Hepatocyte (in vitro differentiated cells): Measurements from ENCODE around the gene CCDC201. TPM values are rescaled to one million over a fixed set of nuclear protein-coding genes. Genes with fewer than 3 reads are reported as not detected.

ENCODE experiments used
- DNase-seq: peaks from one replicate; pipeline ENCODE4 v3.0.0-alpha.2; 2016; ENCODE audit warnings: low spot score
- H2AFZ ChIP-seq: fragments of 200-600 bp; sonication (generic); 2 replicates; pipeline ENCODE4 v1.6.0; 2016; ENCODE audit warnings: antibody characterized with exemption, mild to moderate bottlenecking
- H3K27ac ChIP-seq: fragments of 200-600 bp; sonication (generic); 2 replicates; pipeline ENCODE4 v1.5.1; 2016; ENCODE audit warnings: mild to moderate bottlenecking
- H3K27me3 ChIP-seq: fragments of 200-600 bp; sonication (generic); 2 replicates; pipeline ENCODE4 v1.6.1; 2016
- H3K36me3 ChIP-seq: fragments of 200-600 bp; sonication (generic); replicated peaks from 2 replicates; pipeline ENCODE4 v1.5.1; 2016; ENCODE audit warnings: low read depth; ENCODE audit not compliant: insufficient read depth
- H3K4me1 ChIP-seq: fragments of 200-600 bp; sonication (generic); 2 replicates; pipeline ENCODE4 v1.5.1; 2016; ENCODE audit warnings: mild to moderate bottlenecking, moderate library complexity; ENCODE audit not compliant: insufficient read depth
- H3K4me2 ChIP-seq: fragments of 200-600 bp; sonication (generic); 2 replicates; pipeline ENCODE4 v1.6.0; 2016
- H3K4me3 ChIP-seq: fragments of 200-600 bp; sonication (generic); 2 replicates; pipeline ENCODE4 v1.5.1; 2016; ENCODE audit warnings: mild to moderate bottlenecking
- H3K79me2 ChIP-seq: fragments of 200-600 bp; sonication (generic); 2 replicates; pipeline ENCODE4 v1.6.0; 2017; ENCODE audit warnings: mild to moderate bottlenecking
- H3K9me2 ChIP-seq: fragments of 200-600 bp; sonication (generic); replicated peaks from 2 replicates; pipeline ENCODE4 v1.6.0; 2017; ENCODE audit warnings: mild to moderate bottlenecking; ENCODE audit not compliant: insufficient read depth
- H3K9me3 ChIP-seq: fragments of 200-600 bp; sonication (generic); 2 replicates; pipeline ENCODE4 v1.5.1; 2016; ENCODE audit warnings: low read depth, mild to moderate bottlenecking
- H4K20me1 ChIP-seq: fragments of 200-600 bp; sonication (generic); 2 replicates; pipeline ENCODE4 v1.6.0; 2016; ENCODE audit warnings: mild to moderate bottlenecking; ENCODE audit not compliant: insufficient read depth, poor library complexity, severe bottlenecking
- CTCF ChIP-seq: fragments of 200-600 bp; sonication (generic); IDR thresholded peaks from 2 replicates; pipeline ENCODE4 v1.5.1; 2016; ENCODE audit warnings: antibody characterized with exemption, mild to moderate bottlenecking; ENCODE audit not compliant: poor library complexity
- EZH2 ChIP-seq: fragments of 200-600 bp; sonication (generic); IDR thresholded peaks from 2 replicates; pipeline ENCODE4 v1.6.1; 2016; ENCODE audit warnings: antibody characterized with exemption, mild to moderate bottlenecking, borderline replicate concordance
- EZH2phosphoT487 ChIP-seq: fragments of 200-600 bp; sonication (generic); IDR thresholded peaks from one replicate; pipeline ENCODE4 v1.6.1; 2018; ENCODE audit warnings: antibody characterized with exemption, mild to moderate bottlenecking, low read depth, moderate library complexity; ENCODE audit not compliant: unreplicated experiment, severe bottlenecking
- WGBS: methylation state at CpG from one replicate; pipeline ENCODE4 v1.1.6; 2016; ENCODE audit warnings: low lambda C conversion rate; ENCODE audit errors: missing lambda C conversion rate; 5-methylcytosine and 5-hydroxymethylcytosine counted together
- polyA plus RNA-seq: library from polyadenylated mRNA; unstranded; fragments of >200 nt; fragmentation: Nextera tagmentation; extraction: Ambion mirVana; gene quantifications from 2 replicates; pipeline ENCODE4 v1.2.1, GENCODE V29; 2016
- total RNA-seq: library from RNA; depleted of rRNA; stranded (reverse); fragments of >200 nt; gene quantifications from 2 replicates; pipeline ENCODE4 v1.2.3, GENCODE V29; 2014

CCDC201 gene
- total and polyA plus RNA-seq, 2 experiments from 2014 or later = not detected

GRCh38 chr7:45902820-45903219 is 29.9 kb upstream of the CCDC201 start:
- Histone ChIP-seq H3K27ac (no peak overlapping the region), H3K9me2 (no peaks in the 10 kb centered on the region), H3K4me1 (no peaks in the 10 kb centered on the region), H2AFZ (no peak overlapping the region), H3K79me2 (no peaks in the 10 kb centered on the region), H4K20me1 (no peaks in the 10 kb centered on the region), H3K4me3 (no peak overlapping the region), H3K36me3 (no peaks in the 10 kb centered on the region), H3K9me3 (no peaks in the 10 kb centered on the region), H3K4me2 (no peak overlapping the region), H3K27me3 (no peaks in the 10 kb centered on the region)
- 82% methylated on average over 1 of the region's 1 CpG for WGBS
- TF ChIP-seq CTCF = no peak
- no peak for TF ChIP-seq EZH2
- no peak for TF ChIP-seq EZH2phosphoT487
- DNase-seq = no peak

GRCh38 chr7:45901566-45901965 is 28.7 kb upstream of the CCDC201 start:
- H2AFZ ChIP-seq = no peak overlapping the region
- no peak overlapping the region for H3K27ac ChIP-seq
- H3K36me3 ChIP-seq = no peaks in the 10 kb centered on the region
- H3K27me3 ChIP-seq = no peaks in the 10 kb centered on the region
- H3K9me2 ChIP-seq = no peaks in the 10 kb centered on the region
- no peaks in the 10 kb centered on the region for H3K4me1 ChIP-seq
- no peak overlapping the region for H3K4me2 ChIP-seq
- 91% methylated on average over 1 of the region's 1 CpG for WGBS
- H3K79me2 ChIP-seq = no peaks in the 10 kb centered on the region
- DNase-seq = no peak
- no peak for TF ChIP-seq EZH2phosphoT487
- TF ChIP-seq EZH2 = no peak
- no peak for TF ChIP-seq CTCF
- H4K20me1 ChIP-seq = no peaks in the 10 kb centered on the region
- no peaks in the 10 kb centered on the region for H3K9me3 ChIP-seq
- no peak overlapping the region for H3K4me3 ChIP-seq

- H3K9me2 ChIP-seq = no peaks in the 10 kb centered on the region
- no peak overlapping the region for H3K4me3 ChIP-seq
- no peak for TF ChIP-seq EZH2phosphoT487
- TF ChIP-seq CTCF = no peak
- TF ChIP-seq EZH2 = no peak
These were observed 25.3 kb upstream of the CCDC201 start for GRCh38 chr7:45898222-45898621.

GRCh38 chr7:45897042-45897690 is 24.3 kb upstream of the CCDC201 start:
- Histone ChIP-seq H3K4me3 (no peak overlapping the region), H3K4me2 (no peak overlapping the region), H3K27ac (no peak overlapping the region), H4K20me1 (no peaks in the 10 kb centered on the region), H3K4me1 (no peaks in the 10 kb centered on the region), H2AFZ (no peak overlapping the region), H3K36me3 (no peaks in the 10 kb centered on the region), H3K79me2 (no peaks in the 10 kb centered on the region), H3K27me3 (no peaks in the 10 kb centered on the region), H3K9me2 (no peaks in the 10 kb centered on the region), H3K9me3 (no peaks in the 10 kb centered on the region)
- WGBS = 100% methylated on average over 1 of the region's 1 CpG
- TF ChIP-seq EZH2 (no peak), CTCF (no peak), EZH2phosphoT487 (no peak)
- DNase-seq = no peak

More at GRCh38 chr7:45898222-45898621, 25.3 kb upstream of the CCDC201 start:
- no peak overlapping the region for H3K27ac ChIP-seq
- no peaks in the 10 kb centered on the region for H4K20me1 ChIP-seq
- H3K27me3 ChIP-seq = no peaks in the 10 kb centered on the region
- WGBS = 74% methylated on average over 2 of the region's 2 CpGs
- no peak overlapping the region for H3K4me2 ChIP-seq
- no peaks in the 10 kb centered on the region for H3K79me2 ChIP-seq
- H2AFZ ChIP-seq = no peak overlapping the region
- no peaks in the 10 kb centered on the region for H3K36me3 ChIP-seq
- DNase-seq = no peak
- no peaks in the 10 kb centered on the region for H3K9me3 ChIP-seq
- H3K4me1 ChIP-seq = no peaks in the 10 kb centered on the region
